ENCODE data around the gene SHPK. TPM values are rescaled to one million over a fixed set of nuclear protein-coding genes. Genes with fewer than 3 reads are reported as not detected.

SHPK gene
- polyA plus RNA-seq, 1 experiment, result 8.7 TPM

DNA sequence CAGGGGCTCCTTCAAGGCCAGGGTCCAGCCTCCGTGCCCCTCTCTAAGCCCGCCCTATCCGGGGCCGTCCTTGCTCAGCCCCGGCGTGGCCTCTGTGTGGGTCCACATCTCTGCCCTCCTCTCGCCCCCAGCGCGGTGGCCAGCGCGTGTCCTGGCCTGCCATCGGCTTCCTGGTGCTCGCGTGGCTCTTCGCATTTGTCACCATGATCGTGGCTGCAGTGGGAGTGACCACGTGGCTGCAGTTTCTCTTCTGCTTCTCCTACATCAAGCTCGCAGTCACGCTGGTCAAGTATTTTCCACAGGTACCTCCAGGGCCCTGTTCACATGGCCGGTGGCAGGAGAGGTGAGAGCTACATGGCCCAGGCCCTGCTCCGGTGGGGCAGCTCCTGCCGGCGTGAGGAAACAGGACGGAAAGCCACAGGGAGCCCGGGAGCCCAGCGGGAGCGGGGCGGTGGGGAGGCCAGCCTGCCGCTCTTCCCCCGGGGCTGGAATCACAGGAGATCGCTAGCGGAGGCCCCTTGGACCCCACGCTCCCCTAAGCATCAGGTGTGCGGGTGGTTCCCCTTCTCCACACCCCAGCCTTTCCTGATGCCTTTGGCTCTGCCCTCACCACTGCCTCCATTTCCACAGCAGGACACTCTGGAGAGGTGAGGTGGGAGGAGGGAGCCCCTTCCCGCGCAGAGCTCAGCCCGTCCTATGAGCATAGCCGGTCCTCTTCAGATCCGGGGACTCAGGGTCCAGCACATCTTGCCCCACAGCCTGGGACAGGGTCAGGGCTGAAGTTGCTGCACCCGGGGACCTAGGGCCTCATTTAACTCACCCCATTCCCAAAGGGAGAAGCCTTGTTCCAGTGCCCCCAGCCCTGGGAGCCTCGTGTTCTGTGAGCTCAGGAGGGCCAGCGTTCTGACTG, 22.1 kb upstream of the SHPK start:
- CTCF ChIA-PET, result interaction anchor here (1.2 kb wide), 1 partner anchor 10 kb away, joined by 5 read pairs; no protein-coding TSS in a partner anchor
- POLR2A ChIA-PET, result interaction anchor here (0.6 to 1.3 kb wide), 3 partner anchors 9 to 43 kb away, joined by 3 to 7 read pairs (median 3); partner anchors contain the start of genes CTNS and SHPK
- Histone ChIP-seq H3K9me3 (ENCODE audit: control insufficient read depth, insufficient read depth, low read length) (peaks cover 5% of the 10 kb centered on the region; the same call in 1 of the 2 replicates), H3K27me3 (ENCODE audit: control insufficient read depth, insufficient read depth, low read length) (no peaks in the 10 kb centered on the region), H3K27ac (ENCODE audit: low read depth, low read length) (no peak overlapping the region), H3K4me3 (ENCODE audit: low read depth, low read length) (no peak overlapping the region)
- TF ChIP-seq, protein P1, sequence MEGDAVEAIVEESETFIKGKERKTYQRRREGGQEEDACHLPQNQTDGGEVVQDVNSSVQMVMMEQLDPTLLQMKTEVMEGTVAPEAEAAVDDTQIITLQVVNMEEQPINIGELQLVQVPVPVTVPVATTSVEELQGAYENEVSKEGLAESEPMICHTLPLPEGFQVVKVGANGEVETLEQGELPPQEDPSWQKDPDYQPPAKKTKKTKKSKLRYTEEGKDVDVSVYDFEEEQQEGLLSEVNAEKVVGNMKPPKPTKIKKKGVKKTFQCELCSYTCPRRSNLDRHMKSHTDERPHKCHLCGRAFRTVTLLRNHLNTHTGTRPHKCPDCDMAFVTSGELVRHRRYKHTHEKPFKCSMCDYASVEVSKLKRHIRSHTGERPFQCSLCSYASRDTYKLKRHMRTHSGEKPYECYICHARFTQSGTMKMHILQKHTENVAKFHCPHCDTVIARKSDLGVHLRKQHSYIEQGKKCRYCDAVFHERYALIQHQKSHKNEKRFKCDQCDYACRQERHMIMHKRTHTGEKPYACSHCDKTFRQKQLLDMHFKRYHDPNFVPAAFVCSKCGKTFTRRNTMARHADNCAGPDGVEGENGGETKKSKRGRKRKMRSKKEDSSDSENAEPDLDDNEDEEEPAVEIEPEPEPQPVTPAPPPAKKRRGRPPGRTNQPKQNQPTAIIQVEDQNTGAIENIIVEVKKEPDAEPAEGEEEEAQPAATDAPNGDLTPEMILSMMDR (IDR thresholded peaks at IDR 0.05; ENCODE audit: low read depth, low read length), result no peak
- DNase-seq (ENCODE audit: low read depth, low spot score), result no peak

DNA sequence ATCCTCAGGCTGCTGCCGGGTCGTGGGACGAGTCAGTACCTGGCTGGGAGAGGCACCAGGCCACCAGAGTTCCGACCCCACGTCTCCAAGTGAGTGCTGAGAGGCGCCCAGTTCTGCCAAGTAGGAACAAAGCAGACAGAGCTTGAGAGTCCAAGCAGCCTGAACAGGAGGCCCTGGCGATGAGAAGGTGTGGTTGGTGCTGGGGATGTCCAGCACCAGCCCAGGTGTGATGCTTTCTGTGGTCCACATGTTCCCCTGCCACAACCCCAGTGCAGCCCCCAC, 21.5 kb upstream of the SHPK start:
- CTCF ChIA-PET, result interaction anchor here (1.2 kb wide), 1 partner anchor 10 kb away, joined by 5 read pairs; no protein-coding TSS in a partner anchor
- POLR2A ChIA-PET, result interaction anchor here (1.0 to 1.3 kb wide), 2 partner anchors 10 kb away, joined by 3 to 7 read pairs; no protein-coding TSS in a partner anchor
- no peaks in the 10 kb centered on the region for H3K27me3 ChIP-seq (ENCODE audit: control insufficient read depth, insufficient read depth, low read length)
- no peak overlapping the region for H3K4me3 ChIP-seq (ENCODE audit: low read depth, low read length)
- H3K27ac ChIP-seq (ENCODE audit: low read depth, low read length), result no peak overlapping the region
- H3K9me3 ChIP-seq (ENCODE audit: control insufficient read depth, insufficient read depth, low read length), result peaks cover 5% of the 10 kb centered on the region; the same call in 1 of the 2 replicates
- DNase-seq (ENCODE audit: low read depth, low spot score), result no peak
- TF ChIP-seq, protein P1 (IDR thresholded peaks at IDR 0.05; ENCODE audit: low read depth, low read length), result no peak

DNA sequence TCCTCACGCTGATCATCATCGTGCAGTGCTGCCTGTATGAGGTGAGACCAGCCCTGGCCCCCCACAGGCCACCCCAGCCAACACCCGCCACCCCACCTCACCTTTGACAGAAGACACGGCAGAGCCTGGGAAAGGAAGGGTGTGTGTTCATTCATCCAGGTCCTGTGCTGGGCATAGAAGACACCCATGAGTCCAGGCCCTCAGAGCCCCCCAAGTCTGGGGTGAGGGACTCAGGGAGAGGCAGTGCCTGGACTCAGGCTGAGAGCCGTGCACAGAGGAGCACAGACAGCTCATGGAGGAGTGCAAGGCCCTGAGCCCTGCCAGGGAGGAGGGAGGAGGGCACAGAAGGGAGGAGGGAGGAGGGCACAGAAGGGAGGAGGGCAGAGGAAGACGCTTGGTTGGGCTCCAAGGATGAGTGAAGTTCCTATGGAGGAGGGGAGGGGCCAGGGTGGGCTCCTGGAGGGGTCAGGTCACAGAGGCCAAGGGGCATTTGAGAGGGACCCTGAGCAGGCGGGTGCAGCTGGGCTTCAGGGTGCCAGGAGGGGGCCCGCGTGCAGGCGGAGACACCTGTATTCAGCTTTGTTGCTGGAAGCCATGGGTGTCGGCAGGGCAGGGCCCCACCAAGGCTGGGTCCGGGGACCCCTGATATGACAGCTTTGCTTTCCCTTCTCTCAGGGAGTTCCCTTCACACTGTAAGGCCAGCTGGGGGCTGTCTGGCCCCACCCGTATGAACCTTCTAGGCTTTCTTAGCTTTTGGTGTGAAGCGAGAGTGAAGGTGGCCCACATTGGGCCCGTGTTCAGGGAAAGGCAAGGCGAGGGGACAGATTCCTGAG, 20.9 kb upstream of the SHPK start:
- POLR2A ChIA-PET, result interaction anchor here (1.0 kb wide), 1 partner anchor 9 kb away, joined by 3 read pairs; no protein-coding TSS in a partner anchor
- no peak for DNase-seq (ENCODE audit: low read depth, low spot score)
- TF ChIP-seq, protein P1 (IDR thresholded peaks at IDR 0.05; ENCODE audit: low read depth, low read length), result no peak
- Histone ChIP-seq H3K27me3 (ENCODE audit: control insufficient read depth, insufficient read depth, low read length) (no peaks in the 10 kb centered on the region), H3K4me3 (ENCODE audit: low read depth, low read length) (no peak overlapping the region), H3K9me3 (ENCODE audit: control insufficient read depth, insufficient read depth, low read length) (peaks cover 5% of the 10 kb centered on the region; the same call in 1 of the 2 replicates), H3K27ac (ENCODE audit: low read depth, low read length) (no peak overlapping the region)
- CTCF ChIA-PET, result no interaction called here

- CTCF ChIA-PET, result no interaction called here
- POLR2A ChIA-PET, result no interaction called here
These were observed 20.3 kb upstream of the SHPK start for GRCh38 chr17:3656353-3656752.

More at GRCh38 chr17:3656353-3656752, 20.3 kb upstream of the SHPK start:
- TF ChIP-seq, protein P1 (IDR thresholded peaks at IDR 0.05; ENCODE audit: low read depth, low read length), result no peak
- no peak overlapping the region for H3K27ac ChIP-seq (ENCODE audit: low read depth, low read length)
- H3K27me3 ChIP-seq (ENCODE audit: control insufficient read depth, insufficient read depth, low read length), result no peaks in the 10 kb centered on the region
- no peak overlapping the region for H3K4me3 ChIP-seq (ENCODE audit: low read depth, low read length)
- no peak for DNase-seq (ENCODE audit: low read depth, low spot score)
- peaks cover 5% of the 10 kb centered on the region; the same call in 1 of the 2 replicates for H3K9me3 ChIP-seq (ENCODE audit: control insufficient read depth, insufficient read depth, low read length)
